ENCODE data around the gene SMAGP. TPM values are rescaled to one million over a fixed set of nuclear protein-coding genes. Genes with fewer than 3 reads are reported as not detected.

The SMAGP gene
- total RNA-seq, 1 experiment from 2014 or later: 12.4 TPM

GRCh38 chr12:51229116-51229809 lies 41.0 kb downstream of the SMAGP start:
- 0 out of 4 replicates have a peak, but pooled peaks cover 0 to 2% of the 10 kb centered on the region in 2 experiments for H3K4me1 Mint-ChIP-seq

More at GRCh38 chr12:51229116-51229809, 41.0 kb downstream of the SMAGP start:
- no peak for TF ChIP-seq CTCF (conservative IDR thresholded peaks at IDR 0.05)
- WGBS (ENCODE audit: extremely low coverage, insufficient read length, low lambda C conversion rate): no CpG with 5 or more reads among the region's 7 CpGs
- Histone ChIP-seq H2BK5ac (ENCODE audit: insufficient read length, low read length) (no peak overlapping the region), H4K8ac (replicated peaks; ENCODE audit: insufficient read length, low read depth, low read length) (no peak overlapping the region), H3K79me1 (ENCODE audit: insufficient read depth, low read depth, low read length, poor library complexity, severe bottlenecking) (no peaks in the 10 kb centered on the region), H3K4ac (ENCODE audit: low read depth, low read length) (no peak overlapping the region), H2BK20ac (ENCODE audit: low read depth, low read length, poor library complexity, severe bottlenecking) (no peak overlapping the region), H3K9me3 (ENCODE audit: control insufficient read depth, low read depth, low read length) (no peaks in the 10 kb centered on the region), H3K4me2 (ENCODE audit: insufficient read depth, insufficient read length, low read length) (no peak overlapping the region), H2BK12ac (ENCODE audit: insufficient read length, low read depth, low read length) (no peak overlapping the region), H3K27me3 (ENCODE audit: insufficient read depth, low read length) (no peaks in the 10 kb centered on the region), H3K23me2 (ENCODE audit: insufficient read length, low read depth, low read length, poor library complexity, severe bottlenecking) (no peaks in the 10 kb centered on the region), H4K5ac (ENCODE audit: insufficient read length, low read depth, low read length) (peak overlapping the region; percentile 17), H3K4me1 (ENCODE audit: insufficient read depth, low read length) (no peaks in the 10 kb centered on the region), H3K23ac (ENCODE audit: insufficient read length, low read depth, low read length) (no peak overlapping the region), H2BK120ac (ENCODE audit: low read depth, low read length, poor library complexity, severe bottlenecking) (no peak overlapping the region), H2AFZ (ENCODE audit: low read length) (no peak overlapping the region), H2BK15ac (ENCODE audit: low read depth, low read length) (no peak overlapping the region), H3K9ac (ENCODE audit: extremely low read depth, insufficient read length, low read length) (no peak overlapping the region), H3T11ph (ENCODE audit: low read length) (no peak overlapping the region), H3K27ac (ENCODE audit: insufficient read length, low read depth, low read length) (no peak overlapping the region), H4K20me1 (ENCODE audit: control insufficient read depth, insufficient read depth, insufficient read length) (no peaks in the 10 kb centered on the region), H3K56ac (ENCODE audit: insufficient read length, low read depth, low read length) (no peak overlapping the region), H3K18ac (ENCODE audit: insufficient read length, low read depth, low read length) (no peak overlapping the region), H3K14ac (ENCODE audit: insufficient read depth, low read length) (no peak overlapping the region), H3K79me2 (ENCODE audit: insufficient read depth, low read length) (no peaks in the 10 kb centered on the region), H4K91ac (ENCODE audit: insufficient read length, low read depth, low read length) (no peak overlapping the region), H2AK5ac (ENCODE audit: insufficient read length, low read length) (no peak overlapping the region)
- DNase-seq: no peak
- H3K4me3 Mint-ChIP-seq: no peak overlapping the region
- no peaks in the 10 kb centered on the region for H3K9me3 Mint-ChIP-seq
- peaks cover 0 to 7% (median 2%) of the 10 kb centered on the region in 3 experiments; a peak in 2 of 7 replicates for H3K36me3 Mint-ChIP-seq (ENCODE audit: insufficient read depth in 1 of 3, low read depth in 3 of 3)
- H3K27me3 Mint-ChIP-seq (ENCODE audit: low read depth): no peaks in the 10 kb centered on the region
- no peak overlapping the region; a peak in 1 of 7 replicates for H3K27ac Mint-ChIP-seq

Measured in H9 (cell line).